Stimulated activated CD8-positive, alpha-beta memory T cell treated with anti-CD3 and anti-CD28 coated beads, Interleukin-4, amount 100 ng/mL, for 1 hour (primary cell): ENCODE results near the gene POLR2L.

Experiments used
- DNase-seq, 2 donors: peaks; one replicate each; pipeline ENCODE4 v3.0.0-alpha.2; 2020; ENCODE audit warnings: low read depth in 2 of 2, low spot score in 1 of 2

The POLR2L gene

GRCh38 chr11:839875-840617 is 2.3 kb downstream of the POLR2L start:
- DNase-seq, result no peak

DNA sequence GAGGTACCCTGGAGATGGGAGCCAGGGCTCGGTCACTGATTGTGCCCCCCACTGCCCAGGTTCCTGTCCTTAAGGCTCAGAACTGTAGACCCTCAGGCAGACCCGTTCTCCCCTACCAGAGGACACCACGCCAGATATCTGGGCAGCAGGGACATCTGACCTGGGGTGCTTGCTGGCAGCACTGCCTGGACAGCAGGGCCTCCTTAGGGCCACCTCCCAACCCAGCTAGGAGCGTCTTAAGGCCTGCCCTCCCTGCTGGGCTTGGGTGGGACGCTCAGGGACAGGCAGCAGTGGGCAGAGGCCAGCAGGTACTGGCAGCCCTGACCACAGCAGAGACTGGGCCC is 3.1 kb downstream of the POLR2L start:
- no peak for DNase-seq

DNA sequence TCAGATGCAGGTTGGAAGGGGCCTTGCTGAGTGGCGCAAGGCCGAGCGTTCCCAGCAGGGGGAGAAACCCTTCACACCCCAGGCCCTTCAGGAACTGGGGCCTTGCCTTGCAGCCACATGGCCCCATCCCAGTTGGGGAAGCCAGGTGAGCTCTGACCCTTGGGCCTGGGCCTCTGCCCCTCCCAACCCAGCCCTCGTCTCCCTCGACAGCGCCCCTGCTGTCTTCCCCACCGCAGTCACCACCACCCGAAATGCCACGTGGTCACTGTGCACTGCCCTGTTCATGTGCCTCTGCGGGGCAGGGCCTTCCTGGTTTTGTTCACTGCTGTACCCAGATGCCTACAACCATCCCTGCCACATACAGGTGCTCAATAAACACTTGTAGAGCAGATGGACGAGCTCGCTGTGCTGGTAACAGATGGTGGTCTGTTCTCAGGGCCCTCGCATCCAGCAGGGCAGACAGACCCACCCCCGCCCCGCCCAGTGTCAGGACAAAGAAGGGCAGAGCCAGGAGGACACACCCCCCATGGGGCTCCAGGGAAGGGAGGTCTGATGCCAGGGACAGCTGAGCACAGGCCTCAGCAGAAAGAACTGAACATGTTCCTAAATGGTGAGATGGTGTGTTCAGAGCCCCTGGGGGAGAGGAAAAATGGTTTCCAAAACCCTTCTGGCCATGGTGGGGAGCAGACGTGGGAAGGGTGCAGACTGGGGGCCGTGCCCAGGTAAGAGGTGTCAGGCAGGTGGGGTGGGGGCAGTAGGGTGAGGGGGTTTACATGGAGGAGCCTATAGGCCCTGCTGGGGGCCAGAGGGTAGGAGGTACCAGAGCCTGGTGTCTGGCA is 3.7 kb downstream of the POLR2L start:
- DNase-seq, result no peak

DNA sequence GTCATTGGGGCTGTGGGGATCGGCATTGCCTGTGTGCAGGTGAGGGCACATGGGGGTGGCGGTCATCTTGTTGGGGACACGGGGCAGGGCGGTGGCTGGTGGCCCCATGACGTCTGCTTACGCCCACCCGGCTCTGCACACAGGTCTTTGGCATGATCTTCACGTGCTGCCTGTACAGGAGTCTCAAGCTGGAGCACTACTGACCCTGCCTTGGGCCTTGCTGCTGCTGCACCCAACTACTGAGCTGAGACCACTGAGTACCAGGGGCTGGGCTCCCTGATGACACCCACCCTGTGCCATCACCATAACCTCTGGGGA is 4.4 kb downstream of the POLR2L start:
- no peak for DNase-seq

- no peak for DNase-seq
These were observed 4.9 kb downstream of the POLR2L start for GRCh38 chr11:837189-837989.

GRCh38 chr11:836700-837099 is 5.6 kb downstream of the POLR2L start:
- no peak for DNase-seq

- no peak for DNase-seq
These were observed 6.1 kb downstream of the POLR2L start for GRCh38 chr11:836274-836673.

DNA sequence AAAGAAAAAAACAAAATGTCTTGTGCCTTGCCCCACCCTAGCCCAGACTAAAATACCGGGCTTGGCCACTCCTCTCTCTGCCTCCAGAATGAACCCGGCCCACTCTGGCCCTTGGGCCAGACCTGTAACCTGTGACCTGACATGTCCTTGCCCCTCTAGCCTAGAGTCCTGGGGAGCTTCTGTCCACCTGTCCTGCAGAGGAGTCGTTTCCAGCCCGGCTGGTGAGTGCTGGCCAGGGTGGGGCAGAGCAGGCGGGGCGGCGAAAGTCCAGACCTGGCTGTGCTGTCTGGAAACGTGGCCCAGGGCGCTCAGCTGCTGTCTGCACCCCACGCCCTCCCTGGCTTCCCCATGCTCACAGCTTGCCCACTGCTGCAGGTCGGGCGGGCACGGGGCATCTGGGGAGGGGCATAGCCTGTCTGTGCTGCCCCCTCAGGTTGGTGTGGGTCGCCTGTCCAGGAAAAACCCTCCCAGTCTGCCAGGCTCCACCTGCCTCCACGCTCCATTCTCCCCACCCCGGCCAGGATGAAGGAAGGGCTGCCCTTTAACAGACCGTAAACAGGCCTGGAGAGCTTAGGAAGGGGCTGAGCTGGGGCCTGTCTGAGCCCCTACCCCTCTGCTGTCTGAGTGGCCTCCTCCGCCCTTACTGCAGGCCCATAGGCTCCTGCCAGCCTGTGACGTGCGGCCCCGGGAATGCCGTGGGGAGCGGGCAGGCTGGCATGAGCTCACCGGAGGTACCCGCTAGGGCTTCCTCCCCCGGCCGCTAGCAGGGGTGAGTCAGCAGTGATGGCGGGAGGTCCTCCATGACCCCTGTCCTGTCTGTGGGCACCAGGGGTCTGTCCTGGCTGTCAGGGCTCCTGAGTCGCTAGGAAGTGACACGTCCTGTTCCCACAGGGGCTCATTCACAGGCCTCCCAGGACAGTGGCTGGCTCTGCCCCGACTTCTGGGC is 7.7 kb downstream of the POLR2L start:
- DNase-seq, result no peak

DNA sequence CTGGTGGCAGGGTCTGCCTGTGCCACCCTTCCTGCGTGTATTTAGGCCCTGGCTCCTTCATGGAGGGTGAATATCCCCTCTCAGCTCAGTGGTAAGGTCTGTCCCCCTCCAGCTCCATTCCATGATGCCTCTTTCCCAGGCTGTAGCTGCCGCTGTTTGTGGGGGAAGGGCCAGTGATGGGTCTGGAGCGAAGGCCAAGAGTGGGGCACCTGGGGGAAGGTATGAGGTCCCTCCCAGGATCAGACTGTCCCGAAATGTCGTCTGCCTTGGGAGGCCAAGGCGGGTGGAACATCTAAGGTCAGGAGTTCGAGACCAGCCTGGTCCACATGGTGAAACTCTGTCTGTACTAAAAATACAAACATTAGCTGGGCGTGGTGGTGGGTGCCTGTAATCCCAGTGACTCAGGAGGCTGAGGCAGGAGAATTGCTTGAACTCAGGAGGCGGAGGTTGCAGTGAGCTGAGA is 8.4 kb downstream of the POLR2L start:
- no peak for DNase-seq

- DNase-seq, result no peak
These were observed 9.1 kb downstream of the POLR2L start for GRCh38 chr11:833114-833791.

- DNase-seq, result peak in 1 of 2 donors; percentile 29
These were observed 9.7 kb downstream of the POLR2L start, which contains the start of gene CD151 for GRCh38 chr11:832529-833113. TSS of gene CD151 (plus strand) at chr11:832952. CDS start at chr11:836070, 3,118 bp downstream.

DNA sequence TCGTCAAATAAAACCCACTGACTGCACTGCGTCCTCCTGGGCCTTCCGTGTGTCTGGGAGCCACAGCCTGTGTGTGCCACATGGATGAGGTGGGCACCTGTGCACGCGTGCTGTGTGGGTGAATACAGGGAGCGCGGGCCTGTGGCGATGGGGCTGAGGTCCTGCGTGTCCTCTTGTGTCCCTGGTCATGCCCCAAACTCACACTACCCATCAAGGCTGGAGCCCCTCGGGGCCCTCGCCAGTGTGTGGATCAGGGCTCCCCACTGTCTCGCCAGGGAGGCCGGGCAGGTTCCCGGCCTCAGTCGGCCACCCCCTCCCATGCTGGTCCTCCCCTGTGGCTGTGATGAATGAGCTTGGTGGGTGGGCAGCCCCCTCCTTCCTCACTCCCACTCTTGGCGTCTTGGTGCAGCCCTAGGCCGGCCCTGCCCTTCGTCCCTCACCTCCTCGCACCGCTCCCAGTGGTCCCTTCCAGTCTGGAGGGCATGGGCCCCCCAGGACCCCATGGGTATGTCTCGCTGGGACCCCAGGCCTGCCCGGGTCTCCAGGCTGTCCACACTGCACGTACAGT is 10.3 kb downstream of the POLR2L start:
- no peak for DNase-seq

- DNase-seq, result no peak
These were observed 11.0 kb downstream of the POLR2L start for GRCh38 chr11:831118-831864.

- DNase-seq, result peak in 1 of 2 donors; percentile 41
These were observed 11.8 kb downstream of the POLR2L start for GRCh38 chr11:830295-831117.

GRCh38 chr11:829847-830294 is 12.5 kb downstream of the POLR2L start:
- no peak for DNase-seq

DNA sequence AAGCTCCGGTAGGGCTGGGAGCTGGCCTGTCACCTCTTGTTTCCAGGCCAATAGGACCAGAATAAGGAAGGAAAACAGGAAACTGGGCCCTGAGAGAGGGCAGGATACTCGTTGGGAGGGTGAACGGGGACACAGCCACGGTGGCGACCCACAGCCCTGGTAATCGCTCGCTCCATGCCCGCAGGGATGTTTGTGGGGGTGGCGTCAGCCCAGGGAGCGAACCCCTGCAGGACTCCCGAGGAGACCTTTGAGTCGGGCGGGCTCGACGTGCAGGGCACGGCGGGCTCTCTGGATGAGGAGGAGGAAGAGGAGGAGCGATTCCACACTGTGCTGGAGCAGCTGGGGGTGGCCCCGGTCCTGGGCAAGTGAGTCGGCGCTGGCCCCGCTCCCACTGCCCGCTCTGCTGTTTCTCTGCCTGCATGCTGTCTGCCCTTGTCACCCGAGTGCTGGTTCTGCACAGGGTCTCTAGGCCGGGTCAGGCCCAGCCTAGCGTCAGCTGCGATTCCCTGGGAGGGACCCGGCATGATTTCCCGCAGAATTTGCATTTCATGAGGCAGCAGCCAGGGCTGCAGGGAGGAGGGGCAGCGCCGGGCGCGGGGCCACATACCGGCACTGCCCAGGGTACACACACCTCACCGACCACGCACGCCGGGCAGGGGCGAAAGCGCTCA is 13.0 kb downstream of the POLR2L start:
- DNase-seq, result no peak
